OCI-M2 (cell line): ENCODE data around the gene RABEP2.
"Not testable (repeated sequence)": the region's sequence is repeated elsewhere in the genome, so short reads cannot be mapped to it uniquely, and the experiment has no call there.

Experiments
- DNase-seq: peaks from one replicate; lab custom pipeline; 2025; ENCODE audit not compliant: unreplicated experiment; lab: John Stamatoyannopoulos, UW

RABEP2 gene

GRCh38 chr16:28933171-28933570, 8.1 kb upstream of the RABEP2 start:
- no peak for DNase-seq

- no peak for DNase-seq
Observed at GRCh38 chr16:28932339-28933141, 7.5 kb upstream of the RABEP2 start.

GRCh38 chr16:28931801-28932225, 6.8 kb upstream of the RABEP2 start, which contains the start of gene CD19:
TSS of gene CD19 (plus strand) at chr16:28931971. CDS start at chr16:28932001, 30 bp downstream.
- DNase-seq: no peak

- no peak for DNase-seq
Observed at GRCh38 chr16:28930652-28931051, 5.6 kb upstream of the RABEP2 start.

GRCh38 chr16:28930203-28930602, 5.2 kb upstream of the RABEP2 start:
- no peak for DNase-seq

- DNase-seq: no peak
Observed at GRCh38 chr16:28927815-28928214, 2.8 kb upstream of the RABEP2 start.

- not testable (repeated sequence) for DNase-seq
Observed at GRCh38 chr16:28926284-28926683, 1.2 kb upstream of the RABEP2 start.

- peak; percentile 47 for DNase-seq
Observed at GRCh38 chr16:28925386-28926228, 569 bp upstream of the RABEP2 start.

- DNase-seq: no peak
Observed at GRCh38 chr16:28924399-28924761, 658 bp downstream of the RABEP2 start.

GRCh38 chr16:28923652-28924398, 1.2 kb downstream of the RABEP2 start:
- DNase-seq: no peak

GRCh38 chr16:28923231-28923587, 1.8 kb downstream of the RABEP2 start:
- no peak for DNase-seq

GRCh38 chr16:28918698-28919097, 6.3 kb downstream of the RABEP2 start:
- no peak for DNase-seq

GRCh38 chr16:28917095-28917494, 7.9 kb downstream of the RABEP2 start:
- no peak for DNase-seq

- DNase-seq: no peak
Observed at GRCh38 chr16:28915181-28915580, 9.9 kb downstream of the RABEP2 start.

GRCh38 chr16:28913946-28914724, 10.9 kb downstream of the RABEP2 start:
- DNase-seq: no peak

- no peak for DNase-seq
Observed at GRCh38 chr16:28912558-28912957, 12.5 kb downstream of the RABEP2 start.

- no peak for DNase-seq
Observed at GRCh38 chr16:28910086-28911031, 14.7 kb downstream of the RABEP2 start.

- DNase-seq: no peak
Observed at GRCh38 chr16:28905800-28906372, 19.2 kb downstream of the RABEP2 start.

- no peak for DNase-seq
Observed at GRCh38 chr16:28905229-28905754, 19.7 kb downstream of the RABEP2 start.
